HG02981 (cell line): ENCODE measurements around the gene FNIP2.
A peak's percentile ranks its signal among the peaks of the same experiment; 100 is the strongest.
"Not testable (repeated sequence)": the region's sequence is repeated elsewhere in the genome, so short reads cannot be mapped to it uniquely, and the experiment has no call there.

Experiments used
- ATAC-seq: cut with Tn5 transposase; IDR thresholded peaks from one replicate; pipeline ENCODE4 v1.9.1; 2021; ENCODE audit warnings: mild to moderate bottlenecking, moderate library complexity; ENCODE audit not compliant: unreplicated experiment

Gene FNIP2

GRCh38 chr4:158813113-158813512 is 44.3 kb downstream of the FNIP2 start:
- no peak for ATAC-seq

- ATAC-seq: no peak
Measured at GRCh38 chr4:158814207-158814606, 45.4 kb downstream of the FNIP2 start.

- ATAC-seq: no peak
Measured at GRCh38 chr4:158814636-158815330, 46.0 kb downstream of the FNIP2 start.

- no peak for ATAC-seq
Measured at GRCh38 chr4:158816955-158817354, 48.1 kb downstream of the FNIP2 start.

- ATAC-seq: peak; percentile 66
Measured at GRCh38 chr4:158817562-158818296, 48.9 kb downstream of the FNIP2 start.

GRCh38 chr4:158818560-158819140 is 49.8 kb downstream of the FNIP2 start:
- no peak for ATAC-seq

- no peak for ATAC-seq
Measured at GRCh38 chr4:158819942-158820786, 51.3 kb downstream of the FNIP2 start.

- peak; percentile 33 for ATAC-seq
Measured at GRCh38 chr4:158821228-158821971, 52.6 kb downstream of the FNIP2 start.

- ATAC-seq: no peak
Measured at GRCh38 chr4:158822348-158822747, 53.5 kb downstream of the FNIP2 start.

- ATAC-seq: no peak
Measured at GRCh38 chr4:158823461-158823873, 54.6 kb downstream of the FNIP2 start.

- no peak for ATAC-seq
Measured at GRCh38 chr4:158824425-158825274, 55.8 kb downstream of the FNIP2 start.

- peak; percentile 1 for ATAC-seq
Measured at GRCh38 chr4:158825433-158826036, 56.7 kb downstream of the FNIP2 start.

GRCh38 chr4:158826057-158826456 is 57.2 kb downstream of the FNIP2 start:
- ATAC-seq: peak; percentile 75

GRCh38 chr4:158826882-158827281 is 58.1 kb downstream of the FNIP2 start:
- ATAC-seq: no peak

GRCh38 chr4:158827543-158827981 is 58.7 kb downstream of the FNIP2 start:
- no peak for ATAC-seq

GRCh38 chr4:158828151-158828550 is 59.3 kb downstream of the FNIP2 start:
- not testable (repeated sequence) for ATAC-seq

GRCh38 chr4:158829254-158829653 is 60.4 kb downstream of the FNIP2 start:
- ATAC-seq: no peak

GRCh38 chr4:158833602-158834001 is 64.8 kb downstream of the FNIP2 start:
- ATAC-seq: no peak
